ENCODE data around the gene ROPN1B. TPM values are rescaled to one million over a fixed set of nuclear protein-coding genes. Genes with fewer than 3 reads are reported as not detected.
A peak's percentile ranks its signal among the peaks of the same experiment; 100 is the strongest.

ROPN1B gene
- total and polyA plus RNA-seq, 11 donors = 1.1 to 8.1 (median 2.0) TPM

GRCh38 chr3:126030455-126030854, 61.5 kb downstream of the ROPN1B start:
- TF ChIP-seq CTCF (IDR thresholded peaks at IDR 0.05) (no peak), POLR2A (IDR thresholded peaks at IDR 0.05) (no peak)
- Histone ChIP-seq H3K4me1 (no peaks in the 10 kb centered on the region), H3K4me3 (no peak overlapping the region), H3K36me3 (peaks cover 0 to 62% (median 23%) of the 10 kb centered on the region in 9 donors), H3K27me3 (no peaks in the 10 kb centered on the region), H3K9me3 (peaks cover 0 to 15% (median 4%) of the 10 kb centered on the region in 12 donors), H3K27ac (no peak overlapping the region)
- ATAC-seq (no peak), DNase-seq (peak in 1 of 5 donors; percentile 5)
- intact Hi-C loops (cut with DNase I) = no loop called here
- 84 to 92% (median 86%) methylated on average over 1 of the region's 1 CpG for WGBS, 4 donors

DNA sequence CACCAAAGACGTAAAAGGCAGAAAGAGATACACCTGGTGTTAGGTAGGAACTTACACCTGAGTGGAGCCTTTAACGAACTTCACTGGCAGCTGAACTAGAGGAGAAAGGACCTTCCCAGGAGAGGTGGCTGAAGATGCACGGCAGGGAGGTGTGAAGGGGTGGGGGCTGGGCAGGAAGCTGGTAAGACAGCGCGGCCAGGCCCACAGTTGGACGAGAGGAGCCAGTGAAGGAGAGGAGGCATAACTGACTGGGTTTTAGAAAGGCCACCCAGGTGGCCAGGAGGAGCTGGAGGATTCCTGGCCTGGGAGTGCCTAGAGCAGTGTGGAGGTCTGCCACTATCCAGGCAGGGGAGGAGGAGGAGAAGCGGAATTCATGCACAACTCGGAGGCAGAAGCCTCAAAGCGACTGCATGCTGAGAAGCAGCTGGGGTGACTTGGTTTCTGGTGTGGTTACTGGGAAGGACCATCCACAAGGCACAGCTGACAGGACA, 63.0 kb downstream of the ROPN1B start:
- Histone ChIP-seq H3K4me3 (no peak overlapping the region), H3K4me1 (no peaks in the 10 kb centered on the region), H3K27ac (no peak overlapping the region), H3K9me3 (peaks cover 0 to 15% (median 4%) of the 10 kb centered on the region in 12 donors), H3K36me3 (peaks cover 0 to 56% (median 14%) of the 10 kb centered on the region in 9 donors), H3K27me3 (no peaks in the 10 kb centered on the region)
- ATAC-seq (no peak), DNase-seq (peak in 1 of 5 donors; percentile 7)
- 77 to 88% (median 82%) methylated on average over 9 of the region's 9 CpGs for WGBS, 4 donors
- intact Hi-C loops (cut with DNase I) = no loop called here
- TF ChIP-seq POLR2A (IDR thresholded peaks at IDR 0.05) (no peak), CTCF (IDR thresholded peaks at IDR 0.05) (no peak)

Other genes starting within 250 kb of the ROPN1B start
- 10 to 100 TPM; 33.3 to 57.6 (median 46.4) TPM for gene SLC41A3, start 114.9 kb downstream of the ROPN1B start, total RNA-seq
- 10 to 100 TPM; 20.9 to 60.1 TPM for gene SLC41A3, start 114.9 kb downstream of the ROPN1B start, polyA plus RNA-seq
- 10 to 100 TPM; 26.9 to 74.1 (median 29.4) TPM for gene ALDH1L1, start 211.4 kb downstream of the ROPN1B start, total RNA-seq
- 10 to 100 TPM; 13.4 to 27.2 TPM for gene ALDH1L1, start 211.4 kb downstream of the ROPN1B start, polyA plus RNA-seq